NCI-H146 treated with DMSO at 0.1 percent for 48 hours (cell line): ENCODE measurements around the gene DMAC2.
"Not testable (repeated sequence)": the region's sequence is repeated elsewhere in the genome, so short reads cannot be mapped to it uniquely, and the experiment has no call there.

Experiments
- DNase-seq: peaks from one replicate; lab custom pipeline; 2025; ENCODE audit not compliant: unreplicated experiment; lab: John Stamatoyannopoulos, UW

DMAC2 gene

DNA sequence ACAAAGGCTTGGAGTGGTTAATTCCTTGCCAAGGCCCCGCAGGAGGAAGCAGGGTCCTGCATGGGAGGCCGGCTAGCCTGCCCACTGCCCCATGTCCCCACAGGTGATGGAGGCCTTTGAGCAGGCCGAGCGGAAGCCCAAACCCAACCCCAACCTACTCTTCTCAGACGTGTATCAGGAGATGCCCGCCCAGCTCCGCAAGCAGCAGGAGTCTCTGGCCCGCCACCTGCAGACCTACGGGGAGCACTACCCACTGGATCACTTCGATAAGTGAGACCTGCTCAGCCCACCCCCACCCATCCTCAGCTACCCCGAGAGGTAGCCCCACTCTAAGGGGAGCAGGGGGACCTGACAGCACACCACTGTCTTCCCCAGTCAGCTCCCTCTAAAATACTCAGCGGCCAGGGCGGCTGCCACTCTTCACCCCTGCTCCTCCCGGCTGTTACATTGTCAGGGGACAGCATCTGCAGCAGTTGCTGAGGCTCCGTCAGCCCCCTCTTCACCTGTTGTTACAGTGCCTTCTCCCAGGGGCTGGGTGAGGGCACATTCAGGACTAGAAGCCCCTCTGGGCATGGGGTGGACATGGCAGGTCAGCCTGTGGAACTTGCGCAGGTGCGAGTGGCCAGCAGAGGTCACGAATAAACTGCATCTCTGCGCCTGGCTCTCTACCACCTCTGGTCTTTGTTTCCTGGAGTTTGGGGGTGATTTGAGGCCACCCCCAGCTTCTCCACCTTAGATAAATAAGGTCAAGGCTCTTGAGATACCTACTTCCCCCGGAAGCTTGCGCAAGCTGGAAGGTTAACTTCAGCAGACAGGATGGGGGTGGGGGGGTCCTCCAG is 15.2 kb downstream of the DMAC2 start:
- DNase-seq, result no peak

DNA sequence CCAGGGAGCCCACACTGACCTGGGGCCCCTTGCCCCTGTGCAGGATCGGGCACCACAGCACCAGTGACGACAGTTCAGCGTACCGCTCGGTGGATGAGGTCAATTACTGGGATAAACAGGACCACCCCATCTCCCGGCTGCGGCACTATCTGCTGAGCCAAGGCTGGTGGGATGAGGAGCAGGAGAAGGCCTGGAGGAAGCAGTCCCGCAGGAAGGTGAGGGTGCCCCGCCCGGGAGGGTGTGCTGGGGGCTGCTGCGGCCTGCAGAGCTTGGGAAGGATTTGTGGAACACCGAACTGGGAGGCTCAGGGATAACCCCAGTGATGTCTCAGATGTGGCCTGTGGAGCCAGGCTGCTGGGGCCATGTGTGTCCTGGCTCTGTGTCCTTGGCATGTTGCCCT is 16.8 kb downstream of the DMAC2 start:
- DNase-seq, result no peak

- no peak for DNase-seq
These were observed 17.3 kb downstream of the DMAC2 start for GRCh38 chr19:41422456-41422855.

DNA sequence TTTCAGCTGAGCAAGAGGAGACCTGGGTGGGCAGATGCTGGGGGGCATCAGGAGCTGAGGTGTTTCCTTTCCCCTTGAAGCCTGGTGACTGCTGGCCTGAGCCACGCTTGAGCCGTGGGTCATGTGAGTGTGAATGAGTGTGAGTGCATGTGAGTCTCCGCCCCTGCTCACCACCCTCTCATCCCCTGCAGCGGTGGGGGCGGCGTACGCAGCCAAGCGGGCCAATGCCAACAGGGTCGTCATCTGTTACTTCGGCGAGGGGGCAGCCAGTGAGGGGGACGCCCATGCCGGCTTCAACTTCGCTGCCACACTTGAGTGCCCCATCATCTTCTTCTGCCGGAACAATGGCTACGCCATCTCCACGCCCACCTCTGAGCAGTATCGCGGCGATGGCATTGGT is 17.7 kb downstream of the DMAC2 start:
- no peak for DNase-seq

DNA sequence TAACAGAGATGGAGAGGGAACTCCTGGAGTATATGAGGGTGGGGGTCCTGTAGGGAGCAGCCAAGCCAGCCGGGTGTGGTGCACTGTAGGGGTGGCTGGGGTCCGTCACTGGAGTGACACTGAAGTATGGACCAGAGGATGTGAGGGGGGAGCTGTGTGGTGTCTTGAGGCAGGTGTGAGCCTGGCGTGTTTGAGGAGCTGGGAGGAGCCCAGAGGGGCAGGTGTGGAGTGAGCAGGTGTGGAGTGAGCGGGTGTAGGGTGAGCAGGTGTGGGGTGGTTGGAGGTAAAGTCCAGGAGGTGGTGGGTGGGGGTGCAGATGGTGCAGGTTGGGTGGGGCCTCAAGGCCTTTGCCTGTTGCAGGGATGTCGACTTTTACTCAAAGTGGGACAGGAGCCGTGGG is 18.4 kb downstream of the DMAC2 start:
- peak; percentile 46 for DNase-seq

- DNase-seq, result no peak
These were observed 19.4 kb downstream of the DMAC2 start for GRCh38 chr19:41420101-41420880.

DNA sequence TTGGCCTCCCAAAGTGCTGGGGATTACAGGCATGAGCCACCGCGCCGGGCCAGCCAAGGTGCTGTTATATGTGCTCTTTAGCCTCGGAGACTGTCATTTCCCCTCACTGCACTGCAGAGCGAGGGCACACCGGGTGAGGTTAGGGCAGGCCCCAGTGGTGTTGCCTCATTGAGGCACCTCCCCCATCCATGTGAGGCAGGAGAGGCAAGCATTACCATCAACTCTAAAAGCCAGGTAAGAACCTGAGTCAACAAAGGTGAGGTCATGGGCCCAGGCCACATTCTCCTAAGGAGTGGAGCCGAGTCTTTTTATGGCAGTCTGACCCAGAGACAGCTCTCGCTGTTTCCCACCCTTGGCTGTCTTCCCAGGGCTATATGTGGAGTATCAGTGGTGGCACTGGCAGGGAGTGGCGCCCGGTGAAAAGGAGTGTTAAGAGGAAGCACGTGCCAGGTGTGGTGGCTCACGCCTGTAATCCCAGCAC is 23.5 kb downstream of the DMAC2 start:
- DNase-seq, result no peak

GRCh38 chr19:41415154-41415571 is 24.5 kb downstream of the DMAC2 start:
- DNase-seq, result peak; percentile 17

GRCh38 chr19:41414461-41414860 is 25.3 kb downstream of the DMAC2 start:
- no peak for DNase-seq

GRCh38 chr19:41413947-41414346 is 25.8 kb downstream of the DMAC2 start:
- DNase-seq, result no peak

- DNase-seq, result no peak
These were observed 26.8 kb downstream of the DMAC2 start for GRCh38 chr19:41412953-41413352.

- no peak for DNase-seq
These were observed 27.8 kb downstream of the DMAC2 start for GRCh38 chr19:41411968-41412265.

DNA sequence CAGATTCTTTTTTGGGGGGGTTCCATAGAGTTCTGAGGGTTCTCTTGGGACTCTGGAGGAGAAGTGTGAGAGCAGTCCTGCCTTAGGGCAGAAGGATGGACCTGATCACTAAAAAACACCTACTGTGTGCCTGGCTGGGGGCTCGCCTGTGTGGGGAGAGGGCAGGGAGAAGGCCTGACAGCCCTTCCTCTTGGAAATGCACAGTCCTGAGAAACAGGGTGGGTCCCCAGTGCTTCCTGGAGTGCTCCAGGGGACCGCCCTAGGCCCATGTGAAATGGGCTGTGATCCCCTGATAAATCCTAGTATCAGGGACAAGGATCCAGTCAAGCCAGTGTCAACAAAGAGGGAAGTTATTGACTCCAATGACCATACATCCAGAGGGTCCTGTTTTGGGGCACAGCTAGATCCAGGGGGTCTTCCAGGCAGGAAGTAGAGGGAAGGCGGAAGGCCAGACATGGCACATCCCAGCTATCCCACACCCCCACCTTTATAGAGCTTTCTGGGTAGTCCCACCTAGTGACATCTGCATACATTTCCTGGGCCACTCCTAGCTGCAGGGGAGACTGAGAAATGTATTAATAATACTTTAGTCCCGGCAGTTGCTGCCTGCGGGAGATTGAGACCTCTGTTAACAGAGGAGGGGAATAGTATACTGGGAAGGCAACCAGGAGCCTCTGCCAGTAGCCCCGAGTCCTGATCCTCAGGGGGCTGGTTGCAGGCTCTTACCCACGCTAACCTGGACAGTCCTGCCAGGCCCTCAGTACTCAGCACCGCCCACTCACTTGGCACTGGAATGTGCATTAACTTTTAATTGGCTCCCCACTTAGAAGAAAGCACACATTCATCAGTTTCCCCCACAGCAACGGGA is 28.4 kb downstream of the DMAC2 start:
- DNase-seq, result no peak

DNA sequence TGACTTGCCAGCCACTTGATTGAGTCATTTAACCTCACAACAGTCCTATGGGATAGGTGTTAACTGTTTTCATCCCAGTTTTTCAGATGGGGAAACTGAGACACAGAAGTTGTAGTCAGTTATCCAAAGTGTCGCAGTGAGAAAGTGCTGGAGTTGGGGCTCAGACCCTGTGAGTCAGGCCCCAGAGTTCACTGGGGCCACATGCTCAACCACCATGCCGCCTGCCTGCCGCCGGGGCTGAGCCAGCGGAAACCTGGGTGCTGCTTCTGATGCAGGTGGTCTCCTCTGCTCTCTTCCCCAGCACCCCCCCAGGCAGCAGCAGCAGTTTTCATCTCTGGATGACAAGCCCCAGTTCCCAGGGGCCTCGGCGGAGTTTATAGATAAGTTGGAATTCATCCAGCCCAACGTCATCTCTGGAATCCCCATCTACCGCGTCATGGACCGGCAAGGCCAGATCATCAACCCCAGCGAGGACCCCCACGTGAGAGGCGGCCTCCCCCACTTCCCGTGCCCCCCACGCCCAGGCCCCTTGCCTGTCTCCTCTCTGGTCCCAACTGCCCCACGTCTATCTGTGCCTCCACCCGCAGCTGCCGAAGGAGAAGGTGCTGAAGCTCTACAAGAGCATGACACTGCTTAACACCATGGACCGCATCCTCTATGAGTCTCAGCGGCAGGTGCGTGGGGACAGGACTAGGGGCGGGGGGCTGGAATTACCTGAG is 29.2 kb downstream of the DMAC2 start:
- no peak for DNase-seq

DNA sequence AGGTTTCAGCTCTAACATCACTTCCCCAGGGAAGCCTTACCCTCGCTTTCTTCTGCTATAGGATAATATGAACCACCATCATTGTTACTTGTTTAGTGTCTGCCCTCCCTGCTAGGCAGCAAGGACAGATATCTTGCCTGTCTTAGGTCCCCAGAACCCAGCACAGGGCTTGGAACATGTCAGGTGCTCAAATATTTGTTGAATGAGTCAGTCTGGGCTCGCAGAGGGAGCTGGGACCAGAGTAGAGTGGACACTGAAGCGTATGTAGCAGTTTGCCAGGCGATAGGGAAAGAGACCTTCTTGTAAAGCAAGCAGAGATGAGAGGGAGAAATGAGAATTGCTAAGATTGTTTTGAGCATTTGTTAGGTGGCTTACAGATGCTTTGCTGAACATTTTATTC is 30.4 kb downstream of the DMAC2 start:
- DNase-seq, result peak; percentile 50

GRCh38 chr19:41408846-41409245 is 30.9 kb downstream of the DMAC2 start:
- not testable (repeated sequence) for DNase-seq

DNA sequence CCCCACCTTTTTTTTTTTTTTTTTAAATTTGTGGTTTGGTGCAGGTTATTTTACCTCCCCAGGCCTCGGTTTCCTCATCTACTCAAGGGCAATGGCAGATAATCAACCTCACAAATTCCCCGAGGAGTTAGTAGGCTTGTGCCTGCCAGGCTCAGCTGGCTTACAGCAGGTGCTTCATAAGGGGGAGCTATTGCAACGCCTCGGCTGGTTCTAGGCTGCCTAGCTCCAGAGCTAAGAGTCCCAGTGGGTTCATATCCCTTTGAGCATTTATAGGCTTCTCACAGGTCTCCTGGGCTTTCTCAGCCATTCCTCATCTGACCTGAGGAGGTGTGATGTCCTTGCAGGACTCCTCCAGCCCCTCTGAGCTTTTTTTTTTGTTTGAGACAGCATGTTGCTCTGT is 31.5 kb downstream of the DMAC2 start:
- no peak for DNase-seq

- no peak for DNase-seq
These were observed 32.4 kb downstream of the DMAC2 start for GRCh38 chr19:41407271-41407670.

DNA sequence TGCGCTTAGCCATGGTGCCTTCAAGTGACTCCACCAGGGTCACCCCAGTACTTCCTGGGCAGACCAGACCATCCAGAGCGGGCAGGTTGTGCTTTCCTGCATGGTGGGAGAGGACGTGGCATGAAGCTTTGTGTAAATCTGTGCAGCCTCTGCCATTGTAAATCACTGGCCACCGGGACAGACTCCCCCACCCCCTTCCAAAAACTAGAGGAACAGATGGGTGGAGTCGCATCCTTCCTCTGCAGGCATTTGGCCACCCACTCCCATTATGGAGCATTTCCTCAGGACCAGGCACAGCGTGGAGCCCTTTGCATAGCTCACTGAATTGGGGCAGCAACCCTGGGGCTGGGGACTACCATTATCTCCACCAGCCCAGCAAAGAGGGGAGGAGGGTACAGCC is 33.9 kb downstream of the DMAC2 start:
- DNase-seq, result no peak

DNA sequence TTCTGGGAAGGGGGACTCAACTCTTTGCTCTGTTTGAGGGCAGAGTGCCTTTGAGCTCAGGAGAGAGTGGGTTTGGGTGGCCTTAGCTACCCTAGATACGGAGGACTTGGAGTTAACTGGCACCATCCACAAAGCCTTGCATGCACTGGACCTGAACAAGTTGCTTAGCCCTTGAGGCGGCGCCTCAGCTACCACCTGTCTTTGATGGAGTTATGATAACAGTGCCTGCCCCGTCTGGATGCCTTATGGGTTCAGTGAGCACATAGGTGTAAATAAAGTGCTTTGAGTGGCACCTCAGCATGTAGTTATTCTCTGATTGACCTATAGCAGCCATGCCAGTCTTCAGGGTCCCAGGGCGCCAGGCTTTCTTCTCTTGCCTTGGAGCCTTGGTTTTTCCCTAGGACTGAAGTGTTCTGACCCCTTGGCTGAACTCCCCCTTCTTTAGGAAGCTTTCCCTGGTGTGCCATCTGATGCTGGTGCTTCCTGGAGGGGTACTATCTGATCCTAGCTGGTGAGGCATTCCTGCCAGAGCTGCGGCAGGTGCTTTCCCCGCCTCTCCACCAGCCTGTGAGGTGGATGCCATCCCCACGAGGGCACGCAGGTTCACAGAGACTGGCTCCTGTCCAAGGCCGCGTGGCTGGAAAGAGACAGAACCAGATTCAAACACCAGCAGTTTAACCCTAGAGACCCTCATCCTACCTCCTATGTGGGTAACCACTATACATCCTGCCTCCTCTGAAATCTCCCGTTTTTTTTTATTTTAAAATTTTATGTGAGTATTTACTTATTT is 36.3 kb downstream of the DMAC2 start:
- DNase-seq, result no peak
